Middle frontal gyrus (tissue), 1 donor: ENCODE measurements around the gene PTPRN2.
A peak's percentile ranks its signal among the peaks of the same experiment; 100 is the strongest.

Experiments used
- DNase-seq: peaks from one replicate; pipeline ENCODE4 v3.0.0-alpha.2; 2015; ENCODE audit warnings: low spot score; ENCODE audit errors: extremely low spot score

PTPRN2 gene

GRCh38 chr7:158556721-158557440 is 30.7 kb downstream of the PTPRN2 start:
- no peak for DNase-seq

- no peak for DNase-seq
Observed at GRCh38 chr7:158555034-158555520, 32.5 kb downstream of the PTPRN2 start.

- no peak for DNase-seq
Observed at GRCh38 chr7:158550886-158551452, 36.7 kb downstream of the PTPRN2 start.

- no peak for DNase-seq
Observed at GRCh38 chr7:158550394-158550700, 37.3 kb downstream of the PTPRN2 start.

GRCh38 chr7:158549616-158550393 is 37.8 kb downstream of the PTPRN2 start:
- DNase-seq, result peak; percentile 64

GRCh38 chr7:158549176-158549615 is 38.4 kb downstream of the PTPRN2 start:
- no peak for DNase-seq

GRCh38 chr7:158548726-158549125 is 38.9 kb downstream of the PTPRN2 start:
- DNase-seq, result no peak

- no peak for DNase-seq
Observed at GRCh38 chr7:158547817-158548216, 39.8 kb downstream of the PTPRN2 start.

- no peak for DNase-seq
Observed at GRCh38 chr7:158546626-158547025, 41.0 kb downstream of the PTPRN2 start.

- no peak for DNase-seq
Observed at GRCh38 chr7:158546214-158546613, 41.4 kb downstream of the PTPRN2 start.

GRCh38 chr7:158544708-158545107 is 42.9 kb downstream of the PTPRN2 start:
- DNase-seq, result no peak

GRCh38 chr7:158543840-158544239 is 43.8 kb downstream of the PTPRN2 start:
- DNase-seq, result no peak

- no peak for DNase-seq
Observed at GRCh38 chr7:158542651-158543566, 44.7 kb downstream of the PTPRN2 start.

GRCh38 chr7:158541346-158542010 is 46.1 kb downstream of the PTPRN2 start:
- DNase-seq, result no peak

- no peak for DNase-seq
Observed at GRCh38 chr7:158539711-158540146, 47.9 kb downstream of the PTPRN2 start.

GRCh38 chr7:158538156-158538946 is 49.3 kb downstream of the PTPRN2 start:
- no peak for DNase-seq

GRCh38 chr7:158537516-158537882 is 50.1 kb downstream of the PTPRN2 start:
- DNase-seq, result no peak

GRCh38 chr7:158536871-158537515 is 50.6 kb downstream of the PTPRN2 start:
- no peak for DNase-seq

- DNase-seq, result no peak
Observed at GRCh38 chr7:158535079-158535478, 52.5 kb downstream of the PTPRN2 start.
